Left cardiac atrium (tissue), 4 donors: ENCODE results near the gene RCAN1. TPM values are rescaled to one million over a fixed set of nuclear protein-coding genes. Genes with fewer than 3 reads are reported as not detected.
A peak's percentile ranks its signal among the peaks of the same experiment; 100 is the strongest.

ENCODE experiments used
- ATAC-seq, 2 donors: fragments of 200-7000 bp; cut with Tn5 transposase; one replicate each; pipeline ENCODE4 v1.9.1; 2020; ENCODE audit warnings: mild to moderate bottlenecking in 2 of 2, moderate library complexity in 2 of 2
- DNase-seq: peaks from one replicate; pipeline ENCODE4 v3.0.0-alpha.2; 2020
- intact Hi-C, 2 donors: fragments of 100-400 bp; cut with DNase I; formaldehyde crosslinking; loops; one replicate each; pipeline versions ENCODE4 v1.14.1 to v1.15.1; 2022 to 2023
- long read RNA-seq: library from polyadenylated mRNA; unstranded; transcript quantifications from one replicate; pipeline ENCODE4 v2.0.0, GENCODE V29; 2021
- total RNA-seq, 2 donors: library from RNA; stranded (reverse); fragmentation: NEBNext Ultra II Directional; extraction: Animal tissue kit (Norgen Biotek cat#: 25700); gene quantifications; one replicate each; pipeline ENCODE4 v1.2.1, GENCODE V29; 2021
- donor health status: DM: no; HTN: yes; CAD: no.
- donor health status: DM: no; HTN: yes; CAD: no; lungs with severe emphysema.
- donor health status: DM: yes; HTN: yes; CAD: no.
- donor health status: Dilated cardiomyopathy.

The RCAN1 gene
- total RNA-seq: 10 to 100 TPM; 34.8 to 35.3 TPM
- long read RNA-seq, partial matches to known transcripts: 2 of 7 reads
- long read RNA-seq, other reads (novel, unspliced or antisense): 0 of 7 reads

GRCh38 chr21:34614628-34615486 is at the start of gene RCAN1:
Gene RCAN1 (minus strand): TSS chr21:34615113. CDS start chr21:34615011, 102 bp downstream.
- intact Hi-C loops: no loop called here
- peak; percentile 99 for ATAC-seq
- peak; percentile 92 for DNase-seq

DNA sequence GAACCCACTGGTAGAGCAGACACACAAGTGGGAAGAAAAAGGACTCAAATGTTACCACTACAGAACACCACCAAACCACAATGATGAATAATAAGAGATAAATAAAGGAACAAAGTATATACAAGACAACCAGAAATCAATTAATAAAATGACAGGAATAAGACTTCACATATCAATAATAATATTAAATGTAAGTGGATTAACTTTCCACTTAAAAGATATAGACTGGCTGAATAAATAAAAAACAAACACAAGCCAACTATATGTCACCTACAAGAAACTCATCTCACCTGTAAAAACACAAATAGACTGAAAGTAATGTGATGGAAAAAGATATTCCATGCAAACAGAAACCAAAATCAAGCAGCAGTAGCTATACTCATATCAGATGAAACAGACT is 46.9 kb upstream of the RCAN1 start:
- no peak for ATAC-seq
- DNase-seq: no peak
- intact Hi-C loops: no loop called here

- no peak for DNase-seq
- intact Hi-C loops: no loop called here
- no peak for ATAC-seq
These were observed 38.6 kb upstream of the RCAN1 start for GRCh38 chr21:34653522-34653921.

GRCh38 chr21:34651642-34652041 is 36.7 kb upstream of the RCAN1 start:
- intact Hi-C loops: no loop called here
- no peak for ATAC-seq
- no peak for DNase-seq

- intact Hi-C loops: no loop called here
- ATAC-seq: no peak
These were observed 36.0 kb upstream of the RCAN1 start for GRCh38 chr21:34650861-34651431.

DNA sequence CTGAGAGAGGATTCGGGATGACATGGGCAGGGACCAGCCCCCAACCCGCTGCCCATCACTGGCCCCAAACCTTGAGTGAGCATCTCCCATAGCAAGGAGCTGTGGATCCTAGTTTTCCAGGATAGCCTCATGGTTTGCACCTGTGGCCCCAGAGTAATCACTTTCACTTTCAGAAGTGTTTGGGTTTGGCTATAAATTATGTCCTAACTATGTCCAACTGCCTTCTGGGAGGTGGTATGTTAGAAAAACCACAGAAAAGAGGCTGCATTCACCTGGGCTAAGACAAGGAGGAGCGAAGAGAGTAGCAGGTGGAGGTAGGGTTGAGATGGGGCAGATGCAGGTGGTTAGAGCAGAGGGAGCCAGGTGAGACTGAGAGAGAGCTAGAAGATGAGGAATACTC is 34.5 kb upstream of the RCAN1 start:
- ATAC-seq: no peak
- intact Hi-C loops: no loop called here
- no peak for DNase-seq

More at GRCh38 chr21:34650861-34651431, 36.0 kb upstream of the RCAN1 start:
- no peak for DNase-seq

GRCh38 chr21:34648739-34649297 is 33.9 kb upstream of the RCAN1 start:
- ATAC-seq (no peak), DNase-seq (no peak)
- intact Hi-C loops: no loop called here

DNA sequence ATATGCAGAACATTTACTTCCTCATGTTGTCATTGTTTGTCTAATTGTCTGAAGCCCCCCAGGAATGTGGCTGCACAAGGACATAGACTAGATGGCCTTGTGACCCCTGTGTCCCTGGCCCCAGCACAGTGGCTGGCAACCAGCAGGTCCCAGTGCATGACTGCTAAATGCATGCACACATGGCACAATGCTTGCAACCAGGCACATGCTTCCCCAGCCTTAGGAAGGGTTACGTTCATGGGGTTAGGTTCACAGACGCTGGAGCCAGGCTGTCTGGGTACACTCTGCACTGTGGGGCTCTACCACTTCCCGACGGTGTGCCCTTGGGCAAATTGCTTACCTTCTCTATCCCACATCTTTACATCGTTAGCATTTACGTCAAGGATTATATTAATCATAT is 32.6 kb upstream of the RCAN1 start:
- intact Hi-C loops: no loop called here
- ATAC-seq (no peak), DNase-seq (no peak)

- DNase-seq (no peak), ATAC-seq (peak in 1 of 2 donors; percentile 58)
- intact Hi-C loops: no loop called here
These were observed 29.9 kb upstream of the RCAN1 start for GRCh38 chr21:34644825-34645224.

- ATAC-seq (no peak), DNase-seq (no peak)
- intact Hi-C loops: no loop called here
These were observed 27.5 kb upstream of the RCAN1 start for GRCh38 chr21:34642211-34643075.

DNA sequence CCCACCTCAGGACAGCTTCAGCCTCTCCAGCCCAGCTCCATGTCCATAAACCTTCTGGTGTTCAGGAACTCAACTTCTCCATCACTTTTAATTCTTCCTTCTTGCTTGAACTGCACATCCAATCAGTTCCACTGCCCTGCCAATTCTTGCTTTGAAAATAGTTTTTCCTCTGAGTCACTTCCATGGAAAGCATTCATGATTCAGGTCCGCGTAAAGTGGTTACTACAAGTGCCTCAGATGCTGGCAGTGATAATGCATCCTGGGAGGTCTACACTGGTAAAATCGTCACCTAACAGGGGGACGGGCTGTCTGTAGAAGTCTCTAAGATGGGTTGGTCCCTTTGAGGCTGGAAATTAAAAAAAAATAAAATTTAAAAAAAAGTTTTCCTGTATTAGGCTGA is 25.9 kb upstream of the RCAN1 start:
- no peak for DNase-seq
- no peak for ATAC-seq
- intact Hi-C loops: no loop called here

DNA sequence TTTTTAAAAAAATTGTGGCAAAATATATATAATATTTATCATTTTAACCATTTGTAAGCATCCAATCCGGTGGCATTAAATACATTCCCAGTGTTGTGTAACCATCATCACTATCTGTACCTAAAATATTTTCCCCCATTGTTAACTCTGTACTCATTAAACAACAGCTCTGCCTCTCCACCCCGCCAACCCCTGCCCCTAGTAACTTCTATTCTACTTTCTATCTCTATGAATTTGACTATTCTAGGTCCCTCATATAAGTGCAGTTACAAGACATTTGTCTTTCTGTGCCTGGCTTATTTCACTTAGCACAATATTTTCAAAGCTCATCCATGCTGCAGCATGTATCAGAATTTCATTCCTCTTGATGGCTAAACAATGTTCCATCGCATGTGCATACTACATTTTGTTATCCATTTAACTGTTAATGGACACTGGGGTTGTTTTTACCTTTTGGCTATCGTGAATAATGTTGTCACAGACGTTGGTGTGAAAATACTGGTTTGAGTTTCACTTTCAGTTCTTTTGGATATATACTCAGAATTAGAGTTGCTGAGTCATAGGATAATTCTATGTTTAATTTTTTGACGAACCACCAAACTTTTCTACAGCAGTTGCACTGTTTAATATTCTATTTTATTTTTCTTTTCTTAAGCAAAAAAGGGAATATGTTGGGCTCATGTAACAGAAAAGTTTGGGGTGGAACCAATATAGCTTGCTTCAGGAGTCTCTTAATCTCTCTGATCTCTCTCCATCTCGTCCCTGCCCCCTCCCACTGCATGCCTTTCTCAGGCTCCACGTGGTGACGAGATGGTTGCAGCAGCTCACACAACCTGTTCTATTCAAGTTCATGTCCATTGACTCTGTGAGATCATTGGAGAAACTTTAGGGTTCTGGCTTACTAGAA is 25.2 kb upstream of the RCAN1 start:
- DNase-seq (no peak), ATAC-seq (no peak)
- intact Hi-C loops: no loop called here

DNA sequence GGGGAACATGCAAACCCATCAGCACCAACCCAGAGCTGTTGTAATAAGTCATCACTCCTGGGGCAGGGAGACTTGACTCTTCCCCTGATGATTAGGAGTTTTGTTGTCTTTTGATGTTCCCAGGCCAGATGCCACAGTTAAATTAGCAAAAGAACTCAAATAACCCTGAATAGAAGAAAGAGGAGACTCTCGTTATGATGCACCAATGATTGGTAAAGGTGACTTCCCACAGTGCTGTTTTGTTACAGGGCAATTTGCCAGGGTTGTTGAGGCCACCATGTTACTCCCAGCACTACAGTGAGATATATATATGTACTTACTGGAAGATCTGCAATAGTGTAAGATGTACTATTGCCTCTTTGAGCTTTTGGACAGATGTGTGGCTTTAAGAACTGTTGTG is 24.3 kb upstream of the RCAN1 start:
- no peak for ATAC-seq
- DNase-seq: no peak
- intact Hi-C loops: no loop called here

- DNase-seq (no peak), ATAC-seq (no peak)
- intact Hi-C loops: no loop called here
These were observed 22.0 kb upstream of the RCAN1 start for GRCh38 chr21:34636961-34637360.

GRCh38 chr21:34635307-34635706 is 20.4 kb upstream of the RCAN1 start:
- ATAC-seq (no peak), DNase-seq (no peak)
- intact Hi-C loops: no loop called here

DNA sequence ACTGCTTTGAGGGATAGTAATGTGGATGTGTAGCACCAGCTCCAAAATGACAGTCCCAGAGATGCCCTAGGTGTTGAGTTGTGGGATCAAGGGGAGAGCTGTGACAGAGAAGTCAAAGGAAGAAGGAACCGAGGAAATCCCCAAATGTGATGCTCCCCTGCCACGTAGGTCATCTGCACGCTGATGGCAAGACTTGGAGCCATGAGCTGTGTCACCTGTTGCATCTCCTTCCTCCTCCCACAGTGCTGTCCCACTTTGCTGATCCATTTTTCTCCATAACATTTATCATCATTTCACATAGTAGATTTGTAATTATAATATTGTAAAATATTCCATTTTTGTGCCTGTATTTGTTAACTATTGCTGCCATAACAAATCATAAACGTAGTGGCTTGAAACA is 17.6 kb upstream of the RCAN1 start:
- ATAC-seq (no peak), DNase-seq (no peak)
- intact Hi-C loops: no loop called here

DNA sequence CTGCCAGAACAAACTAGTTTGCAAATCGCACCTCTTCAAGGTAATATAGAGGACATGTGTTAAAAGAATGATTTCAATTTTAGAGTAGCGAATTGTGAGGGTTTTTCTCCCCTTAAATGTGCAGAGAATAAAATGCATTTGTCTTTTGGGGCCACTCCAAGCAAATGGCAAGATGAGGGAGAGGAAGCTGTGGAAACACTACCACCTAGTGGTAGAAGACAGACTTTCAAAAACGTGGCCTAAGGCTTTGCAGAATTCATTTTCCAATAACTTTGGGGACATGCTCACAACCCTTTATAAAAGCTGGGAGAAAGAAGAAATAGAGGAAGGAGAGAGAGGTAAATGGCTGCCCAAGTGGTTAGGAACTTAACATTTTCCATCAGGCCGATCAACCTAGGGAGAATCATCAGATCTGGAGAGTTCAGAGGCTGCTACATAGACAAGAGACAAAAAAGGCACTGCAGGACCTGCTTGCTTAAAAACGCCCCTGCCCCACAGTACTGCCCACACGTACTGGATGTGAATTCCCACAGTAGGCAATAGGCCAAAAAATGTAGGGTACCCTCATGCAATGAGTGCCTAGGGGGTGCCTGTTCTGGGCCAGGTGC is 15.7 kb upstream of the RCAN1 start:
- ATAC-seq (peak; percentile 59 to 77), DNase-seq (no peak)
- intact Hi-C loops: no loop called here

GRCh38 chr21:34626131-34626530 is 11.2 kb upstream of the RCAN1 start:
- DNase-seq (no peak), ATAC-seq (no peak)
- intact Hi-C loops: no loop called here
